ENCODE data around the gene CYP4F2.
"Not testable (repeated sequence)": the region's sequence is repeated elsewhere in the genome, so short reads cannot be mapped to it uniquely, and the experiment has no call there.

CYP4F2 gene

DNA sequence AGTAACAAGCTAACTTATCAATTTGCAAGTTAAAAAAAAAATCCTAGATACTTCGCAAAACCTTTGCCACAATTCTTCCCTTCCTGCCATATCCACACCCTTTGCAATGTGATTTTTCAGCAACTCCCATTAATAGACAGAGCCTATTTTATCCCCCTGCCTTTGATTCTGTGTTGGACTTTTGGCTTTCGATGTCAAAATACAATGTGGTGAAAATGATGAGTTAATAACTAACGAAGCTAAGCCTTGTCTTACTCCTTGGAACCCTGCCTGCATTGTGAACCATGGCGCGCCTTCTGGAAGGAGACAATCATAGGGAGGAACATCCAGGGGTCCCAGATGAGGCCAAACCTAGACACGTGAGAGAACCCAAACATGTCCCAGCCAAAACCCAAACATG, 6.4 kb downstream of the CYP4F2 start:
- H3K27me3 ChIP-seq (ENCODE audit: insufficient read depth, insufficient read length): peaks cover 2% of the 10 kb centered on the region
- TF ChIP-seq ZNF274 (IDR thresholded peaks at IDR 0.05; ENCODE audit: low read depth, low read length): no peak
- TF ChIP-seq YY1 (IDR thresholded peaks at IDR 0.05; ENCODE audit: insufficient read depth, insufficient read length): no peak
- no peak for TF ChIP-seq SUZ12 (IDR thresholded peaks at IDR 0.05; ENCODE audit: extremely low read depth, insufficient read depth, insufficient read length)
- DNase-seq (ENCODE audit: low read depth, low spot score): no peak
- no peak overlapping the region for H3K9ac ChIP-seq (ENCODE audit: insufficient read length, low read depth)
- H3K4me1 ChIP-seq (ENCODE audit: insufficient read depth, insufficient read length): no peaks in the 10 kb centered on the region
- no peaks in the 10 kb centered on the region for H3K36me3 ChIP-seq (ENCODE audit: insufficient read depth, insufficient read length, low read length)
- no peaks in the 10 kb centered on the region for H3K9me3 ChIP-seq (ENCODE audit: insufficient read depth, low read length)
- H3K4me3 ChIP-seq (ENCODE audit: insufficient read length, low read depth): no peak overlapping the region

DNA sequence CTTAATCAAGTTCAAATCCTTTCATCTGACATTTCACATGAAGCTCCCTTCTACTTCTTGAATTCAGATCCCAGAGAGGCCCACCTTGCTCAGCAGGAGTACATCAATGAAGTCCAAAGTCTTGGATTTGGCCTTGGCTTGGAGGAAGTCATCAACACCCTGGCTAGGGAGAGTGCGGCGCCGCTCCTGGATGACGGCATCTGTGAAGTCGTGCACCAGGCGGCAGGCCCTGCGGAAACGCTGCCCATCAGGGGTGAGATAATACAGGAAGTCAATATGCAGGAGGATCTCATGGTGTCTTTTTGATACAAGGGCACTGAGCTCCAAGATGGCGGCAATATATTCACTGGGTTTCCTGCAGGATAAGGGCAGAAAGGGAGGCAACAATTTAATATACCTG, 8.5 kb downstream of the CYP4F2 start:
- not testable (repeated sequence) for H3K36me3 ChIP-seq (ENCODE audit: insufficient read depth, insufficient read length, low read length); H3K9me3 ChIP-seq (ENCODE audit: insufficient read depth, low read length); H3K9ac ChIP-seq (ENCODE audit: insufficient read length, low read depth); DNase-seq (ENCODE audit: low read depth, low spot score); H3K4me3 ChIP-seq (ENCODE audit: insufficient read length, low read depth); H3K4me1 ChIP-seq (ENCODE audit: insufficient read depth, insufficient read length)
- H3K27me3 ChIP-seq (ENCODE audit: insufficient read depth, insufficient read length): peaks cover 11% of the 10 kb centered on the region

DNA sequence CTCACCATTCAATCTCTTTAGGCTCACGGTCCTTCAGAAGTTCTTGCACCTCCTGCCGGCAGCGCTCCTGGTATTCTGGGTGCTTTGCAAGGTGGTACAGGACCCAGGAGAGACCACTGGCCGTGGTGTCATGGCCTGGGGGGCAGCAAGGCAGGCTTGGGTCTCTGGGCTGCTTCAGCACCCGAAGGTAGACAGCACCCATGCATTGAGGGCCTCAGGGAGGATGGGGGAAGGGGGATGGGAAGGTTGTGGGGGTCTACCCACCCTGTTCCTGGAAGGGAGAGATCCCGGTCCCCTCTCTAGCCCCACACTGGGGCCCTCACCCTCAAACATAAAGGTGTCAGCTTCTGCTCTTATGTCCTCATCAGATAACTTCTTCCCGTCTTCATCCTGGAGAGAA, 12.0 kb downstream of the CYP4F2 start:
- Histone ChIP-seq H3K4me3 (ENCODE audit: insufficient read length, low read depth) (no peak overlapping the region), H3K4me1 (ENCODE audit: insufficient read depth, insufficient read length) (no peaks in the 10 kb centered on the region), H3K27me3 (ENCODE audit: insufficient read depth, insufficient read length) (peaks cover 11% of the 10 kb centered on the region), H3K36me3 (ENCODE audit: insufficient read depth, insufficient read length, low read length) (no peaks in the 10 kb centered on the region), H3K9ac (ENCODE audit: insufficient read length, low read depth) (no peak overlapping the region), H3K9me3 (ENCODE audit: insufficient read depth, low read length) (no peaks in the 10 kb centered on the region)
- DNase-seq (ENCODE audit: low read depth, low spot score): no peak
- TF ChIP-seq YY1 (IDR thresholded peaks at IDR 0.05; ENCODE audit: insufficient read depth, insufficient read length) (no peak), SUZ12 (IDR thresholded peaks at IDR 0.05; ENCODE audit: extremely low read depth, insufficient read depth, insufficient read length) (no peak), ZNF274 (IDR thresholded peaks at IDR 0.05; ENCODE audit: low read depth, low read length) (no peak)

DNA sequence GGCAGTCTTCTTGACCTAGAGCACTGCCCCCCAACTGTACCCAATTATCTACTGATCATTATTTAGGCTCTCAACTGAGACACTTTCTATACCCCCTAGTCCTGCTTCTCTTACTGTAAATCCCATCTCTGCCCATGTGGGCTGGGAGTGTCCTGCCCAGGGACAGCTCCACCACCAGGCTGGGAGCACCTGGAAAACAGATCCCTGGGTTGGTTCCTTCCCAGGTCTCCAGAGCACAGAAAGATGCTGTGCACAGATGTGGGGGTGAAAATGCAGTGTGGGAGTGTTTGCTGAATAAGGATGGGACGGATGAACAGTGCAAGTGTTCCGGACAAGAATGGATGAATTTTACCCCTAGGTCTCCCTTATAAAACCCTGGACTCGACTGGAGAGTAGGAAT, 12.7 kb downstream of the CYP4F2 start:
- H3K4me1 ChIP-seq (ENCODE audit: insufficient read depth, insufficient read length): no peaks in the 10 kb centered on the region
- H3K4me3 ChIP-seq (ENCODE audit: insufficient read length, low read depth): no peak overlapping the region
- no peaks in the 10 kb centered on the region for H3K36me3 ChIP-seq (ENCODE audit: insufficient read depth, insufficient read length, low read length)
- H3K9ac ChIP-seq (ENCODE audit: insufficient read length, low read depth): no peak overlapping the region
- H3K27me3 ChIP-seq (ENCODE audit: insufficient read depth, insufficient read length): peaks cover 9% of the 10 kb centered on the region
- H3K9me3 ChIP-seq (ENCODE audit: insufficient read depth, low read length): no peaks in the 10 kb centered on the region
- DNase-seq (ENCODE audit: low read depth, low spot score): no peak
- no peak for TF ChIP-seq YY1 (IDR thresholded peaks at IDR 0.05; ENCODE audit: insufficient read depth, insufficient read length)
- TF ChIP-seq SUZ12 (IDR thresholded peaks at IDR 0.05; ENCODE audit: extremely low read depth, insufficient read depth, insufficient read length): no peak
- no peak for TF ChIP-seq ZNF274 (IDR thresholded peaks at IDR 0.05; ENCODE audit: low read depth, low read length)

DNA sequence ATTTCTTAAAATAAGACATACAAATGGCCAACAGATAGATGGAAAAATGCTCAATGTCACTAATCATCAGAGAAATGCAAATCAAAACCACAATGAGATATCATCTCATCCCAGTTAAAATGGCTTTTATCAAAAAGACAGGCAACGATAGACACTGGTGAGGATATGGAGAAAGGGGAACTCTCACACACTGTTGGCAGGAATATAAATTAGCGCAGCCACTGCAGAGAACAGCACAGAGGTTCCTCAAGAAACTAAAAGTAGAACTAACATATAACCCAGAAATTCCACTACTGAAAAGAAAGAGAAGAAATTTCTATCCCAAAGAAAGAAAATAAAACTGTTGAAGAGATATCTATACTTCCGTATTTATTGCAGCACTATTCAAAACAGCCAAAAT, 14.5 kb downstream of the CYP4F2 start:
- H3K9me3 ChIP-seq (ENCODE audit: insufficient read depth, low read length); H3K27me3 ChIP-seq (ENCODE audit: insufficient read depth, insufficient read length); H3K4me3 ChIP-seq (ENCODE audit: insufficient read length, low read depth); H3K9ac ChIP-seq (ENCODE audit: insufficient read length, low read depth); DNase-seq (ENCODE audit: low read depth, low spot score); H3K4me1 ChIP-seq (ENCODE audit: insufficient read depth, insufficient read length); H3K36me3 ChIP-seq (ENCODE audit: insufficient read depth, insufficient read length, low read length): not testable (repeated sequence)

DNA sequence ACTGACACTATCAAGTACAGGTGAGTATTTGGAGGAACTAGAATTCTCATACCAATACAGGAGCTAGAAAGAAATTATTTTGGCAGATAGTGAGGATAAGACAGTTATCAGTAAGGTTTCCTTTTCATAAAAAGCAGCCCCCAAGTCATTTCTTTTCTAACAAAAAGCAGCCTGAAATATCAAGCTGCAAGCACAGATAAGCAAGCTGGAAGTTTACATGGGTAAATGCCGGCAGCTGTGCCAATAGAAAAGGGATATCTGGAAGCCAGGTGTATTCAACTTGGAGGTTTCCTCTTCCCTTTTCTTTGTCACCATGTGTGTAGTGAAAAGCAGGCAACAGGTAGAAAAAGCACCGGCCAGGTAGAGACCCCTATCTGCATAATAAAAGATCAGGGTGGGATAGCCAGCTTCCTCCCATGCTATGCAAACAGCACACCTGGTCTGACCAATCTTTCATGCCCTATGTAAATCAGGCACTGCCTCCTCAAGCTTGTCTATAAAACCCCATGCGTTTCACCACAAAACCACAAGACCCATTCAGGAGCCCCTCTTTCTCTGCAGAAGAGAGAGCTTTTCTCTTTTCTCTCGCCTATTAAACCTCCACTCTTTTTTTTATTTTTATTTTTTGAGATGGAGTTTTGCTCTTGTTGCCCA, 22.9 kb downstream of the CYP4F2 start:
- DNase-seq (ENCODE audit: low read depth, low spot score): no peak
- H3K4me1 ChIP-seq (ENCODE audit: insufficient read depth, insufficient read length): peaks cover 6% of the 10 kb centered on the region
- TF ChIP-seq SUZ12 (IDR thresholded peaks at IDR 0.05; ENCODE audit: extremely low read depth, insufficient read depth, insufficient read length) (no peak), ZNF274 (IDR thresholded peaks at IDR 0.05; ENCODE audit: low read depth, low read length) (no peak), YY1 (IDR thresholded peaks at IDR 0.05; ENCODE audit: insufficient read depth, insufficient read length) (no peak)
- H3K4me3 ChIP-seq (ENCODE audit: insufficient read length, low read depth): no peak overlapping the region
- H3K9ac ChIP-seq (ENCODE audit: insufficient read length, low read depth): no peak overlapping the region
- no peaks in the 10 kb centered on the region for H3K36me3 ChIP-seq (ENCODE audit: insufficient read depth, insufficient read length, low read length)
- no peaks in the 10 kb centered on the region for H3K27me3 ChIP-seq (ENCODE audit: insufficient read depth, insufficient read length)
- no peaks in the 10 kb centered on the region for H3K9me3 ChIP-seq (ENCODE audit: insufficient read depth, low read length)

DNA sequence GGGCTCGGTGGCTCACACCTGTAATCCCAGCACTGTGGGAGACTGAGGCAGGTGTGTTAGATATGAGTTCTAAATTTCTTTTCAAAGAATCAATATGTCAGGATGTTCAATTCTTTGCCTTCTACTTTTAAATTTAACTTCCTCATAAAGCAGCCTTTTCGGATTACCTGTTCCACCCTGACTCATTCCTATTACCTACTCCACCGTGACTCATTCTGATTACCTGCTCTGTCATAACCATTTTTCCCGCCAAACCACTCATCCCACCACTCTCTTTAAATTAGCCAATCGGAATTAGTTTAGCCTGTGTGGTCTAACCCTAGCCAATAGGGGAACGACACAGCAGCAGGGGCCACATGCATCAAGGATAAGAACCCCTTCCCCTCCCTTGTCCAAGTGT, 24.1 kb downstream of the CYP4F2 start:
- H3K9ac ChIP-seq (ENCODE audit: insufficient read length, low read depth); H3K36me3 ChIP-seq (ENCODE audit: insufficient read depth, insufficient read length, low read length); H3K4me1 ChIP-seq (ENCODE audit: insufficient read depth, insufficient read length); DNase-seq (ENCODE audit: low read depth, low spot score); H3K4me3 ChIP-seq (ENCODE audit: insufficient read length, low read depth); H3K9me3 ChIP-seq (ENCODE audit: insufficient read depth, low read length); H3K27me3 ChIP-seq (ENCODE audit: insufficient read depth, insufficient read length): not testable (repeated sequence)

DNA sequence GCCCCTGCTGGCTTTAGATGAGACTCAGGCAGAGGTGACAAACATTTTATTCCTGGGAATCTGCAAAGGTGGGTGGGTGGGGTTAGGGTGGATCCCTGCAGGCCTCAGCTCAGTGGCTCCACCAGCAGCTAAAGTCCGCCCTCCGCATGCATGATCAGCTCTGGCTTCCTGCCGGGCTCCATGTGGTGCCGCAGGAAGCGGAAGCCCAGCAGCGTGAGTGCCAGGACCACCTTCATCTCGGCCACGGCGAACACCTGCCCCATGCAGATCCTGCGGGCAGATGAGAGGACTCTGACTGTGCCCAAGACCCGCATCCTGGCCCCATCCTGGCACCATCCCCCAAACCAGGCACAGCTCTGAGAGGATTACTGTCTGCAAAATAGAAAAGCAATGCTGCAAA, 26.3 kb downstream of the CYP4F2 start:
- DNase-seq (ENCODE audit: low read depth, low spot score): peak; percentile 3
- no peak for TF ChIP-seq YY1 (IDR thresholded peaks at IDR 0.05; ENCODE audit: insufficient read depth, insufficient read length)
- TF ChIP-seq SUZ12 (IDR thresholded peaks at IDR 0.05; ENCODE audit: extremely low read depth, insufficient read depth, insufficient read length): no peak
- no peak for TF ChIP-seq ZNF274 (IDR thresholded peaks at IDR 0.05; ENCODE audit: low read depth, low read length)
- Histone ChIP-seq H3K4me3 (ENCODE audit: insufficient read length, low read depth) (no peak overlapping the region), H3K36me3 (ENCODE audit: insufficient read depth, insufficient read length, low read length) (no peaks in the 10 kb centered on the region), H3K9ac (ENCODE audit: insufficient read length, low read depth) (peak overlapping the region; percentile 1), H3K9me3 (ENCODE audit: insufficient read depth, low read length) (no peaks in the 10 kb centered on the region), H3K27me3 (ENCODE audit: insufficient read depth, insufficient read length) (no peaks in the 10 kb centered on the region), H3K4me1 (ENCODE audit: insufficient read depth, insufficient read length) (peaks cover 6% of the 10 kb centered on the region)

Measured in NT2/D1 (cell line).